PFSK-1 (cell line): ENCODE results near the gene BOD1.

Experiments used
- FOXP2 ChIP-seq: optimal IDR thresholded peaks from 2 replicates; pipeline ENCODE3; 2011; ENCODE audit warnings: borderline replicate concordance, control low read depth, inconsistent platforms; ENCODE audit not compliant: insufficient read depth; ENCODE audit errors: extremely low read length, extremely low read depth
- POLR2AphosphoS5 ChIP-seq: IDR thresholded peaks from 2 replicates; pipeline ENCODE4 v1.6.1; 2012; ENCODE audit warnings: low read depth, mild to moderate bottlenecking, control low read depth, low read length, moderate library complexity
- SIN3A ChIP-seq: IDR thresholded peaks from 2 replicates; pipeline ENCODE4 v1.6.1; 2012; ENCODE audit warnings: mild to moderate bottlenecking, low read length, moderate library complexity, borderline replicate concordance; ENCODE audit not compliant: insufficient read depth
- TAF1 ChIP-seq: IDR thresholded peaks from 2 replicates; pipeline ENCODE4 v1.6.1; 2012; ENCODE audit warnings: low read length, control low read depth, borderline replicate concordance; ENCODE audit not compliant: insufficient read depth
- TF ChIP-seq, protein P1 (sequence below), 2 experiments: IDR thresholded peaks; 2 replicates each; pipeline versions ENCODE4 v1.6.1 to v1.8.0; 2011 to 2012; ENCODE audit warnings: low read depth in 2 of 2, low read length in 2 of 2, control low read depth in 1 of 2, inconsistent platforms in 1 of 2, mild to moderate bottlenecking in 1 of 2, moderate library complexity in 1 of 2; ENCODE audit not compliant: insufficient read depth in 1 of 2

Gene BOD1

DNA sequence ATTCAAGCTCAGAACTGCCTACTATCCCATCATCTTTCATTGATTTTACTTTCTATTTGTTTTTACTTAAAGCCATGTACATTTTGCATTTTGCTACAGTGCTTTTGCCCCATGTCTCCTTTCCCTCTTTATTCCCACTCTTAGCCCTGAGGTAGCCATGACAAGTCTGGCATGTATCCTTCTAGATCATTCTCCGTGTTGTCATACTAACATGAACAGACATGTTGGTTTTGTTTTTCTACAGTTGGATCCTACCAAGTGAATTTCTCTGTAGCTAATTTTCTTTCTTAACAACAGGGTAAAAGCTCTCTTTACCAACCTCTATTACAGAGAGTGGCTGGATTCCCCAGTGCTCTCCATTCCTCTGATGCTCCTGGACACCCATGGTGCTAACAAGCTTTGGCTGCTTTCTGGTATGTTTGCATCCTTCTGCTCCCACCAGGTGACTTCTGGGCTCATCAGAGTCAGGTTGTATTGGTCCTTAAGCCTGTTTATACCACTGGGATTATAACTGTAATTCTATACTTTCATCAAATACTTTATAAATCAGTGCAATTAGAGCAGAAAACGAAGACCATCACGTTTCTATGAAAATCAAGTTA, 38.8 kb upstream of the BOD1 start:
- TF ChIP-seq POLR2AphosphoS5 (no peak), TAF1 (no peak), SIN3A (no peak), FOXP2 (no peak)
- TF ChIP-seq, protein P1, sequence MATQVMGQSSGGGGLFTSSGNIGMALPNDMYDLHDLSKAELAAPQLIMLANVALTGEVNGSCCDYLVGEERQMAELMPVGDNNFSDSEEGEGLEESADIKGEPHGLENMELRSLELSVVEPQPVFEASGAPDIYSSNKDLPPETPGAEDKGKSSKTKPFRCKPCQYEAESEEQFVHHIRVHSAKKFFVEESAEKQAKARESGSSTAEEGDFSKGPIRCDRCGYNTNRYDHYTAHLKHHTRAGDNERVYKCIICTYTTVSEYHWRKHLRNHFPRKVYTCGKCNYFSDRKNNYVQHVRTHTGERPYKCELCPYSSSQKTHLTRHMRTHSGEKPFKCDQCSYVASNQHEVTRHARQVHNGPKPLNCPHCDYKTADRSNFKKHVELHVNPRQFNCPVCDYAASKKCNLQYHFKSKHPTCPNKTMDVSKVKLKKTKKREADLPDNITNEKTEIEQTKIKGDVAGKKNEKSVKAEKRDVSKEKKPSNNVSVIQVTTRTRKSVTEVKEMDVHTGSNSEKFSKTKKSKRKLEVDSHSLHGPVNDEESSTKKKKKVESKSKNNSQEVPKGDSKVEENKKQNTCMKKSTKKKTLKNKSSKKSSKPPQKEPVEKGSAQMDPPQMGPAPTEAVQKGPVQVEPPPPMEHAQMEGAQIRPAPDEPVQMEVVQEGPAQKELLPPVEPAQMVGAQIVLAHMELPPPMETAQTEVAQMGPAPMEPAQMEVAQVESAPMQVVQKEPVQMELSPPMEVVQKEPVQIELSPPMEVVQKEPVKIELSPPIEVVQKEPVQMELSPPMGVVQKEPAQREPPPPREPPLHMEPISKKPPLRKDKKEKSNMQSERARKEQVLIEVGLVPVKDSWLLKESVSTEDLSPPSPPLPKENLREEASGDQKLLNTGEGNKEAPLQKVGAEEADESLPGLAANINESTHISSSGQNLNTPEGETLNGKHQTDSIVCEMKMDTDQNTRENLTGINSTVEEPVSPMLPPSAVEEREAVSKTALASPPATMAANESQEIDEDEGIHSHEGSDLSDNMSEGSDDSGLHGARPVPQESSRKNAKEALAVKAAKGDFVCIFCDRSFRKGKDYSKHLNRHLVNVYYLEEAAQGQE (IDR thresholded peaks at IDR 0.05; ENCODE audit: insufficient read depth in 1 of 2, low read depth in 2 of 2, low read length in 2 of 2), result no peak

GRCh38 chr5:173653822-173654523, 37.5 kb upstream of the BOD1 start:
- TF ChIP-seq SIN3A, result no peak
- TF ChIP-seq POLR2AphosphoS5, result no peak

DNA sequence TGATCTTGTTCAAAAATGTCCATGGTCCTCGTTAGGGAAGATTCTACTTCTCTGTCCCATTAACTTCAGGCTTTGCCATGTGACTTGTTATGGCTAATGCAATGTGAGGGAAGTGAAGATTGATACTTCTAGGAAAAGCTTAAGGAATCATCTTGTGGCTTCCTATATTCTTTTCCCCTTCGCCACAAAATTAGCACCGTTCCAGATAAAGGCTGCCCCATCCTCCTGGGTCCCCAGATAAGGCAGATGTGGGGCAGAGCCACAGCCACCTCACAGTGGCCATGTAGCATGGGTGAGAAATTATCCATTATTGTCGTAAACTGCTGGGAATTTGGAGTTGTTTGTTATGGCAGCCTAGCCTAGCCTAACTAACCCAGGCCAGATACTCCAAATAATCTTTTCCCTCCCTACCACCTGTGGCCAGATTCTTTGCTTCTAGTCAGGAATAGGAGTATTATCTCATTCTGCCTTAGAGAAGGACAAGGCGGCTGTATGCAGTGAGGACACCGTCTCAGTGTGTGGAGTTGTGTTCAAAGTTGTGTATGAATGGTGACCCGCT, 31.9 kb upstream of the BOD1 start:
- TF ChIP-seq FOXP2 (no peak), TAF1 (no peak), POLR2AphosphoS5 (no peak), SIN3A (no peak)
- TF ChIP-seq, protein P1 (IDR thresholded peaks at IDR 0.05; ENCODE audit: insufficient read depth in 1 of 2, low read depth in 2 of 2, low read length in 2 of 2), result no peak

GRCh38 chr5:173646692-173647091, 30.2 kb upstream of the BOD1 start:
- TF ChIP-seq SIN3A, result no peak

DNA sequence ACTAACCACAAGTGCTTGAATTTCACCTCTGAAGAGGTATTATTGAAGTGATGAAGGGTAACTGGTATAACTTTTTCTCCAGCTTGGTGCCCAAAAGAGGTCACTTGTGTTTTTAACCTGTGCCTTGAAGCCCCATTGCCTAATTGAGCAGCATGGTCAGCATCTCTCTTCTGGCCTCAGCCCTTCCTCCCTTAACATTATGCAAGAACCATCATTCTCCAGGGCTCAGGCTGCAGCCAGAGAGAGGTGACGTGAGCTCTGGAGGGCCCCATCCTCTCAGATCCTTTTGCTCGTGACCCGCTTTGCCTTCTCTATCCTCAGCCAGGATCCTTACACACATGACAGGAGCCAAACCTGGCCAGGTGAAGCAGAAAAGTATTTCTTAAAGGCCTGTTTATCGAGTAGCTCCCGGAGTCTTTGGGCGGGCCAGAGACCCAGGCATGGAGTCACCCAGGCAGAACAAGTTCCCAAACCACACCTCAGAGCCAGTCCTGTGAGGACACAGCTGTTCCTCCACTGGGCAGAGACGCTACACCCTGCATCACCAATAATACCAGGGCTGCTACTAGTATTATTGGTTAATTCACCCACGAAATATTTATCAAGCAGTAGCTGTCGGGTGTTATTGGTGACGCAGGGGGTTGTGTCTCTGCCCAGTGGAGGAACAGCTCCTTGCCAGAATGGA, 29.6 kb upstream of the BOD1 start:
- no peak for TF ChIP-seq FOXP2
- TF ChIP-seq, protein P1 (IDR thresholded peaks at IDR 0.05; ENCODE audit: insufficient read depth in 1 of 2, low read depth in 2 of 2, low read length in 2 of 2), result no peak
- TF ChIP-seq POLR2AphosphoS5, result no peak
- no peak for TF ChIP-seq TAF1
- TF ChIP-seq SIN3A, result no peak

GRCh38 chr5:173645437-173645807, 29.0 kb upstream of the BOD1 start:
- no peak for TF ChIP-seq POLR2AphosphoS5
